Measurements from ENCODE around the gene SEMA4D.

Gene SEMA4D

DNA sequence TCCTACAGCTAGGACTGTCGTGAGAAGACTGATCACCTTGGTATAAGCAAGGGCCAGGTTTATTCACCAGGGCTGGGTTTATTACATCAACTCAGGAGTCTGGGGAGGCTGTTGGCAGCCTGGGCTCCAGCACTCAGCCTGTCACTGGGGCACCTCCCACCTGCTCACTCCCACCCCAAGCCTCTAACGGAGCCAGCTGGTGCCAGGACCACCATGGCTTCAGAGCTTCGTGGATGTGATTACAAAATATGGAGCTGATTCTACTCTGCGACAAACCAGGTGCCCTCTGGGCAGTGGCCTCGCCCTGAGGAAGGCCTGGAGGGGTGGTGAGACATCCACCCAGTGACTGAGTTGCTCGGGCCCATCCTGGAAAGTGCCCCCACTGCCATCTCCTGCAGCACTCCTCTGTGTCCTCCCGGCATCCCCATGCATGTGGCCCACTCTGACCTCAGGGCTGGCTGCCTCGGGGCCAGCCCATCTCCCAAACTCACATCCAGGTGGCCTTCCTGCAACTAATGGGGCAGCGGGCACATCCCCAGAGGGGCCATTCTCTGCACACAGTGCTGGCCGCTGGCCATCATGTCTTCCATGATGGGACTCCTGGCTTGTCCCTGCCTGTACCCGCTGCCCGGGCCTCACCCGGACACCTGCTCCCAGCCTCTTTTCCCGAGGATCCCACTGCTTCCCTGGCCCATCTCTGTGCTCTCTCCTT lies 130.0 kb downstream of the SEMA4D start:
- DNase-seq (ENCODE audit: low spot score), result no peak

DNA sequence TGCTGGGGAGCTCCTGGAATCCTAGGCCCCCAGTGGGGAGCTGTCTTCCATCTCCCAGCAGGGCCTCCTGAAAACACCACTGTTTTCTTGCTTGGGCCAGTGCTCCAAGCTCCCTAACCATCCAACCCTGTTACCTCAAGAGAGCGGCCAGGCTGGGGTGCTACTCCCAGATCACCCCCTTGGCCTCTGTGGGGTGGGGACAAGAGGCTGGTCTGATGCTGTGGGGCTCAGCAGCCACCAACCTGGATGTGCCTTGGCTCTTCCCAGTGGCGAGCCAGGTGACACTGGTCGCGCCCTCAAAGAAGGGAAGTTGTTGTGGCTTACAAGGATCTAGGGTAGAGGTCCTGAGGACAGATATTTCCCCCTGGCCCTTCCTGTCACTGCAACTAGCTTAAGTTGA lies 130.6 kb downstream of the SEMA4D start:
- DNase-seq (ENCODE audit: low spot score), result no peak

DNA sequence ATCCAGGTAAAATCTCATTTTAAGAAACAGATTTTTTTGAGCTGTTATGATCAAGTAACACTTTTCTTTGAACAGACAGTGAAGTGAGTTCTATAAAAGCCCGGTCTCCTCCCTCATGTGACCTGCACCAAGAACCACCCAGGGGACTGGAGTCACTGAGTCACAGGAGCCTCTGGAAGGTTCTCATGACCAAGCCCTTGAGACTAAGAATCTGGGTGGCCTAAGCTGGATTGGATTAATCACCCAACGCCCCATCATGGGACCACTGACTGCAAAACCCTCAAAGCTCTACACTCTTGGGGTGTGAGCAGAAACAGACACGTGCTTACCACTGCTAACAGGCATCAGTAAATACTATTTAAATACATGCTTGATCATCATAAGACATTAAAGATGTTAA lies 131.2 kb downstream of the SEMA4D start:
- DNase-seq (ENCODE audit: low spot score), result no peak

- DNase-seq (ENCODE audit: low spot score), result no peak
Observed at GRCh38 chr9:89365532-89365912, 132.4 kb downstream of the SEMA4D start.

DNA sequence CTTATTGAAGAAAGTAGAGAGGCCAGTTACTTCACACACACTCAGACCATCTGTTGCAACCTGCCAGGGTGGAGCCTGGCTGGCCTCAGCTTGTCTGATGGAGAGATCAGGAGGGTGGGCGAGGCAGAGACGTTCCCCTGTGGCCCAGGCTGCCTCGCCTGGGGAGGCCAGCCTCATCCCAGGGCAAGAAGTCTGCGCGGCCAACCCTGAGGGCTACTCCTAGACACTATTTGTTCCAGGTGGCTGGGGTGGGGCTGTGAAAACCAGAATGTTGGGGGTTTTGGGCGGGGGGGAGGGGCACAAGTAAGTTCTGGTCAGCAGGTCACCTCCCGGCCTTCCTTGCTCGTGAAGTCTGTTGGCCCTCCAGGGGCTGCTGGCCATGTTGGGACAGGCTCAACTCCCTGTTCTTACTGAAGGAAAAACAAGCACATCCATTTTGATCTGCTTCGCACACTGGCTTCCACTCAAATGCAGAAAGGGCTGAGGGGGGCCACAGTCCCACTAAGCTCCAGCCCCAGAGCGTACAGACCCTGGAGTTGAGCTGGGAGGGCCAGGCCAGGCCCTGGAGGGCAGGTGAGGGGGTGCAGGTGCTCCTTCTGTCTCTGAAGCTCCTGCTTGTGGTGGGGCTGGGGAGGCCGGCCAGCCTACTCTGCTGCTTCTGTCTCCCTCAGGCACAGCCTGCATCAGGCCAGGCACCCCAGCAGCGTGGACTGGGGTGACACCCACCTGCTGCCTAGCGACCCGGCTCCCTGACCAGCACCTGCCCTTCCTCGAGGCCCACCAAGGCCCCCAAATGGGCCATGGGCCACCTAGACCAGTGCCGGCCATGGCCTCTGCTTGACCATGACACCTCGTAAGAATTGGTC lies 133.0 kb downstream of the SEMA4D start:
- no peak for DNase-seq (ENCODE audit: low spot score)

DNA sequence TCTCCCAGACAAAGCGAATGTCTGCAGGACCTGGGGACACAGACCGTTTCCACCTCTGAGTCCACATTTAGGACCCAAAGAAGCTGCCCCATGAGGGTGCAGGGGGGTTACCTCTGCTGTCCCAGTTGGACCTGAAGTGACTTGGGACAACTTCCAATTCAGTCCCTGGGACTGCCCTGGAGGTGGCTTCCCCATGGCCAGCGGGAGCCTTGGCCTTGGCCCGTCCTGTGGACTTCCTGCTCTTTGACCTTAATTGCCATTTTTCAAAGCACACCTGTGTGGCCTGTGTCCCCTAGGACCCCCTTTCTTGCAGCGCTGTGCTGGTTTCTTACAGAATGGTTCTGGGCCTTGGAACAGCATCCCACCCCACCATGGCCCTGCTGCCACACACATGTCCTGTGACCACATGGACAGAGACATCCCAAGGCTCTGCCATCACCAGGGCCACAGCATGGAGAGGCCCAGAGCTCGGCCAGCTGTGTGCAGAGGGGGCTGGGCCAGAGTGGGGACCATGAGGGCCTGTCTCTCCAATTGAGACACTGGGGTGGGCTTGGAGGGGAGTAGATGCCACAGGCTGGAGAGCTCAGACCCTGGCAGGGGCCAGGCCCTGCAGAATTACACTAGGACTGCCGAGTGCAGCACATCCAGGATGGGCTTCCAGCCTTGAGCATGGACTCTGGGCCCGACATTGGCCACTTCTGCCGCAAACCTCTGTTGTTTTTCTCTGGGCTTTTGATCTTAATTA lies 133.8 kb downstream of the SEMA4D start:
- no peak for DNase-seq (ENCODE audit: low spot score)

GRCh38 chr9:89363311-89363670 lies 134.6 kb downstream of the SEMA4D start:
- DNase-seq (ENCODE audit: low spot score), result no peak

DNA sequence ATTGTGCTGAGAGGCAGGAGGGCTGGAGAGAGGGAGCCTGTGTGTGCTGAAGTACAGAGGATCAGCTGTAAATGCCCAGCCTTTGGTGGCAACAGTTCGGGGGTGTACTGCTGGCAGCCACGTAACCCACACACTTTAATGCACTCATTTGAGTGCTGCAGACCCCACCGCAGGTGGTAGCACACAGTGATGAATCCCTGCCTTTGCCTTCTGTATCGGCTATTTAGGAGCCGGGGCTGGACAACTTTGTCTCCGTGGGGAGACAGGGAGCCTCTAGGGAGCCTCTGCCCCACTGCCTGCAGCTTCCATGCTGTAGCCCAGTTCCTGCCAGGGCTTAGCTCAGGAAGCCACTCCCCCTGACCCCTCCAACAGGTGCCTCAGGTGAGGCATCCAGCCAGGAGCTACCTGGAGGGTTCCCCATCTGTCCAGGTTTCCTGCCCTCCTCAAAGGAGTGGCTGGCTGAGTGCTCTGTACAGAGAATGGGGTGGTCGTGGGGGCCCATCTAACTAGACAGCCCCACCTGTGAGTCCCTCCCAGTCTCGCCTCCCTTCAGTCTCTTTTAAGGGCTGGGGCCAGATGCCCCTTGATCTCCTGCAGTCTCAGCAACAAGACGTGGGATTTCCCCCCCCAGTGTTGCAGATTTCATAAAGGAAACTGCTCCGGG lies 135.1 kb downstream of the SEMA4D start:
- no peak for DNase-seq (ENCODE audit: low spot score)

- no peak for DNase-seq (ENCODE audit: low spot score)
Observed at GRCh38 chr9:89361816-89362646, 135.9 kb downstream of the SEMA4D start.

GRCh38 chr9:89361031-89361430 lies 136.9 kb downstream of the SEMA4D start:
- DNase-seq (ENCODE audit: low spot score), result no peak

DNA sequence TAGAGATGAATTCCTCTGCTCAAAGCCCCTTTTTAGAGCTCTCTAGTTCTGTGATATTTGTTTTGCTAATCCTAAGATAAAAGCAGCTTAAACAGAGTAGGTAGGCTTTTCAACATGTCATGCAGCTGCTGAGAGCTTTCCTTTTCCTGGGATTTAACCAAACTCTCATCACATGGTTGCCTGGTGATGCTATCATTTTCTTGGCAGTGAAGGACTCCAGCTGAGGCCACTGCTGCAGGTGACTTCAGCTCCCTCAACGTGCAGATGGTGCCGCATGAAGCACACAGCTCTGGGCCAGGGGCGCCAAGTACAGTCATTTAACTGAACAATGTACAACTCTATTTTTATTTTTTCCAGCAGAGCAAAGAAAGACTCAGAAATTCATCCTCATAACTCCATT lies 137.4 kb downstream of the SEMA4D start:
- DNase-seq (ENCODE audit: low spot score), result no peak

DNA sequence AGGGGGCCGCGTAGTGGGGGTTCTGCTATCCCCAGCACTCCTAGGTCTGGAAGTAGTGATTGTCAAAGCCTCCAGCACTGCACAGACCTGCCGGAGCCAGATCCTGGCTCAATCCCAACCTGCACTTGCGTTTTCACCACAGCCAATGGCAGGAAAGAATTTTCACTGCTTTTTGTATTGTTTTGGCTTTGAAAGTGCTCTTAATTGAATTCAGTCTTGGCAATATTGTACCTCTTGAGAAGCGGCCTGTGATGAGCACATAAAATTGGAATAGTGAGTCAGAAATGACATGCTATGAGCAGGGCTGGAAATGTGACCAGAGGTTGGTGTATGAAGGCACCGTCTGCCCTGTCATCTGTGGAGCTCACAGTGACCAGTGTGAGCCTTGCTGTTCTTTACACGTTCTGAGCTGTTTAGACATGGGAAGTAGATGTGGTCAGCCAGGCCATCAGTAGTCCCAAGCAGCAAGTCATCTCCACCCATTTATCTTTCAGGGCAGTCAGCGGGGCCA lies 138.1 kb downstream of the SEMA4D start:
- DNase-seq (ENCODE audit: low spot score), result no peak

DNA sequence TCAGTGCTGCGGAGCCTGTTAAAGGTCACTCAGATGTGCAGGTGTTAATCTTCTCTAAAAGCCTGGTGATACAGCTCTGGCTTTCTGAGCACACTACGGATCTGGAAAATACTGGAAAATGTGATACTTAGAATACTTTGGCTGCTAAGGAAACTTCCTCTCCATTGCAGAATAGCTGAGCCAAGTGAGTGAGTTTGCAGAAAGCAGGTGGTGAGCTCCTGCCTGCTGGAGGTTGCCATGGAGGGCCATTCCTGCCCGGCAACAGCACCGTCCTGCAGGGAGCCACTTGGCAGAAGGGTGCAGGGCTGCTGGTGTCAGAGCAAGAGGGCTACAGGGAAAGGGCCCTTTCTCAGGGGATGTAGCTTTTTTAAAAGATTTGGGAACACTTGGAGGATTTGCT lies 138.9 kb downstream of the SEMA4D start:
- no peak for DNase-seq (ENCODE audit: low spot score)

DNA sequence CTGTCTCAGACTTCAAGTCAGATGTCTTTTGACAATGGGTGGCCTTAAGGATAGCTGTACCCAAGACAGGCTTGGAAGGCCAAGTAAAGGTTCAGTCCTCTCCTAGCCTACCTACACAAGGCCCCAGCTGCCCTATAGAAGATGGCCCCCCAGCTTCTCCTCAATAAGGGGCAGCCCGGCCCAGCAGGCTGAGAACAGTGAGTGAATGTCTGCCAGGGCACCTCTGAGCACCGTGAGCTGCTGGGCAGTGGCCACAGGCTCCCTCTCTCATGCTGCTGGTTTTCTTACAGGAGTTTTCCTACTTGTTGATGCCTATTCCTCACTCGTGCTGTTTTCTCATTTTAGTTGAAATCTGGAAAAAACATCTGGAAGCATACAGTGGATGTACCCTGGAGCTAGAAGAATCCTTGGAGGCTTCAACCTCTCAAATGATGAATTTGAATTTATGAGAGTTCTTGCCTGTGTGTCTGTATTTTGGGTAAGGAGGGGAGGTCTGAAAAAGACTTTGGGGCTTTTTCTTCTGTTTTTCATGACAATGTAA lies 139.5 kb downstream of the SEMA4D start:
- no peak for DNase-seq (ENCODE audit: low spot score)

GRCh38 chr9:89357331-89358197 lies 140.3 kb downstream of the SEMA4D start:
- DNase-seq (ENCODE audit: low spot score), result no peak

DNA sequence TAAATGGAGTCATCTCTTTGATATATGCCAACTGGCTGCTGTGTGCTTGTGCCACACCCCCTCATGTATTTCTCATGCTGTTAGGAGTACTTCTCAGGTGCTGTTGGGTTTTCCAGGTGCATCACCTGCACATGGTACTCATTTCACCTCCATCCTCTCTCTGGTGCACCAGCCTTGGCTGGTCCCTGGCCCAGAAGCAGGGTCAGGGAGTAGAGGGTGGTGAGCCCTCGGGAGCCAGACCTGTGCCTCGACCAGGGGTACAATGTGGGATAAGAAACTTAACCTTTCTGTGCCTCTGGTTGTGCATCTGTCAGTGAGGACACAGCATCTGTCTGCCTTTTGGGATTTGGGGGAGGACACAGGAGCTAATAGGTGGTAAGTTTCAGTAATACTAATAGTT lies 141.1 kb downstream of the SEMA4D start:
- no peak for DNase-seq (ENCODE audit: low spot score)

GRCh38 chr9:89354471-89354870 lies 143.4 kb downstream of the SEMA4D start:
- no peak for DNase-seq (ENCODE audit: low spot score)

DNA sequence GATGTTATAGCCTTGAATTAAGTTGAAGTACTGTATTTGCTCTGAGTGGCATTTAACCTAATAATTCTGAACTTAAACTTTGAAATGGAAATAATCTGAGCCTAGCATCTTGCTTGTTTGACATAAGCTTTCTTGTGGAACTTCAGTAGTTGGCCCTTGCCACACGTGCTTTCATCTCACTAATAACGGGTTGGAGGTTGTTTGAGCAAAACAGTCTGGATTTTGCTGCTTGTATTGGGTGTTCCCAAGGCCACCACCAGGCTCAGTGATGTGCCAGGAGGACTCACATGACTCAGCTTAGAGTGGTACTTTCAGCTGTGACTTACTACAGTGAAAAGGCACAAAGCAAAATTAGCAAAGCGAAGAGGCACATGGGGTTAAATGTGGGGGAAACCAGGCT lies 143.9 kb downstream of the SEMA4D start:
- no peak for DNase-seq (ENCODE audit: low spot score)

DNA sequence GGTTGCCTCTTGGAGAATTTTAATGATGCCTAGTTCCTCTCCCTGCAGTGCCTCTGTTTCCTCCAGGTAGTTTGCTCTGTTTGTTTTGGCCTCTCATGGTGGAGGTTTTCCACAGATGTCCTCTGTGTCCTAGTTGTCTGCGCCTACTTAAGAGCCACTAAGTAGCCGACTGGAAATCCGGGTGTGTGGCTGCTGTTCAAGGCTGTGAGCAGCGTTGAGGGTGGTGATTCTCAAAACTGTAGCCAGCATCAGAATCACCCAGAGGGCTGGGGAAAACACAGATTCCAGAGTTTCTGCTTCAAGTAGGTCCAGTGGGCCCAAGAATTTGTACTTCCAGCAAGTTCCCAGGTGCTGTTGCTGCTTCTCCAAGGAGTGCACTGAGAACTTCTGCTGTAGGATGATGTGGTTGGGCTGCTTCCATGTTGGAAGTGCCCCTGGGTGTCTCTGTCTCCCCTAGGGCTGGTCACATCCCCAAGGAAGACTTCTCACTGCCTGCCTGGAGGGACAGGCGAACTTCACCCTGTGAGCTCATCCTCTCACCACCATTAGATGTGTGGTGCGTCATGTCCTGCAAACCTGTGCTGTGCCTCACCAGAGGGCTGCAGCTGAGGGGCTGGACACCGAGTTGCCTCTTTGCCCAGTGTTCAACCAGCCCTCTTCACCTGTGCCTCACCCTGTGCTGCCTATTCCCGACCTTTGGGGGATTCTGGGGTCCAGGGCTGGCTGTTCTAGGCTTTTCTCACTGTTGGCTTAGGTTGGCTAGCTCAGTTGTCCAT lies 144.9 kb downstream of the SEMA4D start:
- no peak for DNase-seq (ENCODE audit: low spot score)
